ENCODE data around the gene PKHD1. TPM values are rescaled to one million over a fixed set of nuclear protein-coding genes. Genes with fewer than 3 reads are reported as not detected.
"Not testable (repeated sequence)": the region's sequence is repeated elsewhere in the genome, so short reads cannot be mapped to it uniquely, and the experiment has no call there.

PKHD1 gene
- total and polyA plus RNA-seq, 2 of the 13 experiments (the other 11 are each of a cell fraction or from before 2014, with no cell fraction given) = 0.01 to 0.13 TPM

GRCh38 chr6:51926125-51926524 is 161.3 kb downstream of the PKHD1 start:
- H4K20me1 ChIP-seq (ENCODE audit: insufficient read depth, low read length) = no peaks in the 10 kb centered on the region
- no peaks in the 10 kb centered on the region for H3K27me3 ChIP-seq (ENCODE audit: control insufficient read depth in 1 of 2, insufficient read depth in 2 of 2, low read length in 2 of 2)
- TF ChIP-seq ZNF737 (CRISPR knock-in tag; IDR thresholded peaks at IDR 0.05; ENCODE audit: borderline replicate concordance) = no peak
- no peak for TF ChIP-seq CEBPB (IDR thresholded peaks at IDR 0.05; ENCODE audit: borderline replicate concordance, low read depth, low read length)
- no peak for TF ChIP-seq ZNF772 (CRISPR knock-in tag; IDR thresholded peaks at IDR 0.05)
- TF ChIP-seq DMTF1 (CRISPR knock-in tag; IDR thresholded peaks at IDR 0.05) = no peak
- TF ChIP-seq ZNF577 (CRISPR knock-in tag; IDR thresholded peaks at IDR 0.05; ENCODE audit: borderline replicate concordance, low read depth) = no peak
- H3K9ac ChIP-seq (ENCODE audit: insufficient read depth, low read depth, low read length) = no peak overlapping the region
- in situ Hi-C loops (cut with HindIII; ENCODE audit: extremely low pct_ligation_motif_present, low pct_unique_long_range_greater_than_20kb) (no loop called here), intact Hi-C loops (cut with micrococcal nuclease; ENCODE audit: unreplicated experiment) (no loop called here)
- no peaks in the 10 kb centered on the region for H3K4me1 ChIP-seq (ENCODE audit: insufficient read depth, low read length)
- no peak overlapping the region for H3K27ac ChIP-seq (ENCODE audit: extremely low read length, insufficient read depth, low read length)
- FAIRE-seq = no peak
- H3K4me2 ChIP-seq (ENCODE audit: low read depth, low read length) = no peak overlapping the region
- H3K4me3 ChIP-seq (replicated peaks in 1 of 3; ENCODE audit: insufficient read depth in 1 of 3, low read depth in 2 of 3, low read length in 3 of 3) = no peak overlapping the region
- ATAC-seq = no peak
- POLR2A ChIA-PET = no interaction called here
- WGBS (ENCODE audit: low lambda C conversion rate) = 22% methylated on average over 5 of the region's 5 CpGs
- no peak overlapping the region for H2AFZ ChIP-seq (ENCODE audit: low read length)
- no peaks in the 10 kb centered on the region for H3K36me3 ChIP-seq (replicated peaks in 1 of 2; ENCODE audit: control insufficient read depth in 1 of 2, insufficient read depth in 2 of 2, low read length in 2 of 2)
- CTCF ChIA-PET (ENCODE audit: low intra/inter-chr PET ratio, low total read pairs) = no interaction called here
- no peaks in the 10 kb centered on the region for H3K79me2 ChIP-seq (ENCODE audit: insufficient read depth, low read length)
- no TSS peak for BruUV-seq (replicated peaks)
- peaks cover 6% of the 10 kb centered on the region for H3K9me3 ChIP-seq (ENCODE audit: low read length)
- no peak for DNase-seq (ENCODE audit: low spot score)

DNA sequence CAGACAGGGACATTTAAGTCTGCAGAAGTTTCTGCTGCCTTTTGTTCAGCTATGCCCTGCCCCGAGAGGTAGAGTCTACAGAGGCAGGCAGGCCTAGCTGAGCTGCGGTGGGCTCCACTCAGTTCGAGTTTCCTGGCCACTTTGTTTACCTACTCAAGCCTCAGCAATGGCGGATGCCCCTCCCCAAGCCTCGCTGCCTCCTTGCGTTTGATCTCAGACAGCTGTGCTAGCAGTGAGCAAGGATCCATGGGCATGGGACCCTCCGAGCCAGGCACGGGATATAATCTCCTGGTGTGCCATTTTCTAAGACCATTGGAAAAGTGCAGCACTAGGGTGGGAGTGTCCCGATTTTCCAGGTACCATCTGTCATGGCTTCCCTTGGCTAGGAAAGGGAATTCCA is 164.9 kb downstream of the PKHD1 start:
- H3K36me3 ChIP-seq (replicated peaks in 1 of 2; ENCODE audit: control insufficient read depth in 1 of 2, insufficient read depth in 2 of 2, low read length in 2 of 2); DNase-seq (ENCODE audit: low spot score); ATAC-seq; POLR2A ChIA-PET; FAIRE-seq; CTCF ChIA-PET (ENCODE audit: low intra/inter-chr PET ratio, low total read pairs); H3K79me2 ChIP-seq (ENCODE audit: insufficient read depth, low read length); H3K4me1 ChIP-seq (ENCODE audit: insufficient read depth, low read length); BruUV-seq (replicated peaks); H3K9ac ChIP-seq (ENCODE audit: insufficient read depth, low read depth, low read length); in situ Hi-C loops (cut with HindIII; ENCODE audit: extremely low pct_ligation_motif_present, low pct_unique_long_range_greater_than_20kb); H2AFZ ChIP-seq (ENCODE audit: low read length); H3K4me3 ChIP-seq (replicated peaks in 1 of 3; ENCODE audit: insufficient read depth in 1 of 3, low read depth in 2 of 3, low read length in 3 of 3); H3K9me3 ChIP-seq (ENCODE audit: low read length); intact Hi-C loops (cut with micrococcal nuclease; ENCODE audit: unreplicated experiment); H3K27me3 ChIP-seq (ENCODE audit: control insufficient read depth in 1 of 2, insufficient read depth in 2 of 2, low read length in 2 of 2); H3K4me2 ChIP-seq (ENCODE audit: low read depth, low read length); H4K20me1 ChIP-seq (ENCODE audit: insufficient read depth, low read length); H3K27ac ChIP-seq (ENCODE audit: extremely low read length, insufficient read depth, low read length): not testable (repeated sequence)
- 27% methylated on average over 9 of the region's 9 CpGs for WGBS (ENCODE audit: low lambda C conversion rate)

DNA sequence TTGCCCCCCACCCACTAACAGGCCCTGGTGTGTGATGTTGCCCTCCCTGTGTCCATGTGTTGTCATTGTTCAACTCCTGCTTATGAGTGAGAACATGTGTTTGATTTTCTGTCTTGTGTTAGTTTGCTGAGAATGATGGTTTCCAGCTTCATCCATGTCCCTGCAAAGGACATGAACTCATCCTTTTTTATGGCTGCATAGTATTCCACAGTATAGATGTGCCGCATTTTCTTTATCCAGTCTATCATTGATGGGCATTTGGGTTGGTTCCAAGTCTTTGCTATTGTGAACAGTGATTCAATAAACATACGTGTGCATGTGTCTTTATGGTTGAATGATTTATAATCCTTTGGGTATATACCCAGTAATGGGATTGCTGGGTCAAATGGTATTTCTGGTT is 169.1 kb downstream of the PKHD1 start:
- H3K79me2 ChIP-seq (ENCODE audit: insufficient read depth, low read length); ATAC-seq; H3K9ac ChIP-seq (ENCODE audit: insufficient read depth, low read depth, low read length); H3K27ac ChIP-seq (ENCODE audit: extremely low read length, insufficient read depth, low read length); H3K4me2 ChIP-seq (ENCODE audit: low read depth, low read length); H3K4me1 ChIP-seq (ENCODE audit: insufficient read depth, low read length); BruUV-seq (replicated peaks); DNase-seq (ENCODE audit: low spot score); CTCF ChIA-PET (ENCODE audit: low intra/inter-chr PET ratio, low total read pairs); H2AFZ ChIP-seq (ENCODE audit: low read length); POLR2A ChIA-PET; H3K9me3 ChIP-seq (ENCODE audit: low read length); intact Hi-C loops (cut with micrococcal nuclease; ENCODE audit: unreplicated experiment); in situ Hi-C loops (cut with HindIII; ENCODE audit: extremely low pct_ligation_motif_present, low pct_unique_long_range_greater_than_20kb); H4K20me1 ChIP-seq (ENCODE audit: insufficient read depth, low read length); H3K27me3 ChIP-seq (ENCODE audit: control insufficient read depth in 1 of 2, insufficient read depth in 2 of 2, low read length in 2 of 2); H3K4me3 ChIP-seq (replicated peaks in 1 of 3; ENCODE audit: insufficient read depth in 1 of 3, low read depth in 2 of 3, low read length in 3 of 3); FAIRE-seq; H3K36me3 ChIP-seq (replicated peaks in 1 of 2; ENCODE audit: control insufficient read depth in 1 of 2, insufficient read depth in 2 of 2, low read length in 2 of 2): not testable (repeated sequence)
- 35% methylated on average over 2 of the region's 2 CpGs for WGBS (ENCODE audit: low lambda C conversion rate)

Measured in HepG2 (cell line).